KOPT-K1 (cell line): ENCODE data around the gene TPST1.

ENCODE experiments used
- H3K27ac ChIP-seq: fragments of 200-600 bp; sonication (generic); 2 replicates; pipeline ENCODE4 v1.5.1; 2016; ENCODE audit warnings: antibody characterized with exemption, mild to moderate bottlenecking, low read depth, low read length; ENCODE audit not compliant: poor library complexity, severe bottlenecking
- H3K36me3 ChIP-seq: fragments of 200-600 bp; sonication (generic); 2 replicates; pipeline ENCODE4 v1.5.1; 2017; ENCODE audit warnings: antibody characterized with exemption, mild to moderate bottlenecking, low read length, moderate library complexity; ENCODE audit not compliant: insufficient read depth
- H3K9me3 ChIP-seq: fragments of 200-600 bp; sonication (generic); 2 replicates; pipeline ENCODE4 v1.5.1; 2017; ENCODE audit warnings: antibody characterized with exemption, low read length, mild to moderate bottlenecking; ENCODE audit not compliant: insufficient read depth, poor library complexity, severe bottlenecking

TPST1 gene

GRCh38 chr7:66277492-66277891 is 72.4 kb downstream of the TPST1 start:
- no peaks in the 10 kb centered on the region for H3K36me3 ChIP-seq
- H3K9me3 ChIP-seq = peaks cover 3% of the 10 kb centered on the region
- H3K27ac ChIP-seq = no peak overlapping the region

GRCh38 chr7:66279912-66280311 is 74.8 kb downstream of the TPST1 start:
- Histone ChIP-seq H3K36me3 (no peaks in the 10 kb centered on the region), H3K27ac (no peak overlapping the region), H3K9me3 (no peaks in the 10 kb centered on the region)

GRCh38 chr7:66281678-66282590 is 76.8 kb downstream of the TPST1 start:
- H3K36me3 ChIP-seq = no peaks in the 10 kb centered on the region
- no peaks in the 10 kb centered on the region for H3K9me3 ChIP-seq
- H3K27ac ChIP-seq = no peak overlapping the region

- Histone ChIP-seq H3K9me3 (no peaks in the 10 kb centered on the region), H3K36me3 (no peaks in the 10 kb centered on the region), H3K27ac (no peak overlapping the region)
Measured at GRCh38 chr7:66282591-66282935, 77.4 kb downstream of the TPST1 start.

GRCh38 chr7:66283003-66283920 is 78.1 kb downstream of the TPST1 start:
- Histone ChIP-seq H3K9me3 (no peaks in the 10 kb centered on the region), H3K27ac (no peak overlapping the region), H3K36me3 (no peaks in the 10 kb centered on the region)

GRCh38 chr7:66296001-66296521 is 90.9 kb downstream of the TPST1 start:
- H3K36me3 ChIP-seq = no peaks in the 10 kb centered on the region
- H3K27ac ChIP-seq = no peak overlapping the region
- H3K9me3 ChIP-seq = peaks cover 22% of the 10 kb centered on the region

GRCh38 chr7:66296557-66296956 is 91.4 kb downstream of the TPST1 start:
- Histone ChIP-seq H3K27ac (no peak overlapping the region), H3K9me3 (peaks cover 22% of the 10 kb centered on the region), H3K36me3 (no peaks in the 10 kb centered on the region)

GRCh38 chr7:66297579-66297978 is 92.4 kb downstream of the TPST1 start:
- Histone ChIP-seq H3K9me3 (peaks cover 22% of the 10 kb centered on the region), H3K36me3 (no peaks in the 10 kb centered on the region), H3K27ac (no peak overlapping the region)

GRCh38 chr7:66301249-66301648 is 96.1 kb downstream of the TPST1 start:
- Histone ChIP-seq H3K27ac (no peak overlapping the region), H3K36me3 (no peaks in the 10 kb centered on the region), H3K9me3 (peaks cover 22% of the 10 kb centered on the region)

GRCh38 chr7:66301737-66302136 is 96.6 kb downstream of the TPST1 start:
- Histone ChIP-seq H3K27ac (no peak overlapping the region), H3K9me3 (peaks cover 22% of the 10 kb centered on the region), H3K36me3 (no peaks in the 10 kb centered on the region)

- H3K9me3 ChIP-seq = peaks cover 11% of the 10 kb centered on the region
- no peaks in the 10 kb centered on the region for H3K36me3 ChIP-seq
- H3K27ac ChIP-seq = no peak overlapping the region
Measured at GRCh38 chr7:66303454-66304155, 98.5 kb downstream of the TPST1 start.

GRCh38 chr7:66304536-66304935 is 99.4 kb downstream of the TPST1 start:
- peaks cover 4% of the 10 kb centered on the region for H3K9me3 ChIP-seq
- H3K27ac ChIP-seq = no peak overlapping the region
- H3K36me3 ChIP-seq = no peaks in the 10 kb centered on the region

- Histone ChIP-seq H3K9me3 (no peaks in the 10 kb centered on the region), H3K27ac (no peak overlapping the region), H3K36me3 (no peaks in the 10 kb centered on the region)
Measured at GRCh38 chr7:66306243-66306642, 101.1 kb downstream of the TPST1 start.

GRCh38 chr7:66307591-66308215 is 102.6 kb downstream of the TPST1 start:
- no peaks in the 10 kb centered on the region for H3K9me3 ChIP-seq
- H3K36me3 ChIP-seq = no peaks in the 10 kb centered on the region
- H3K27ac ChIP-seq = no peak overlapping the region
